Activated B cell treated with CpG ODN at 0.5 μM for 24 hours (primary cell): Measurements from ENCODE around the gene GALNT10. TPM values are rescaled to one million over a fixed set of nuclear protein-coding genes. Genes with fewer than 3 reads are reported as not detected.

Experiments used
- ATAC-seq: fragments of 200-7000 bp; cut with Tn5 transposase; one replicate; pipeline ENCODE4 v1.10.0; 2021; ENCODE audit warnings: low read depth, mild to moderate bottlenecking, moderate library complexity
- CTCF ChIA-PET: fragments of 350-600 bp; sonication (Branson Sonifier 250); formaldehyde crosslinking; loops from one replicate; lab custom pipeline; 2021; ENCODE audit warnings: antibody characterized with exemption; lab: Charles Lee
- POLR2A ChIA-PET: fragments of 350-600 bp; sonication (Branson Sonifier 250); formaldehyde crosslinking; loops from one replicate; lab custom pipeline; 2021; ENCODE audit warnings: antibody characterized with exemption; lab: Charles Lee
- DNase-seq: peaks from one replicate; pipeline ENCODE4 v3.0.0; 2022
- H3K27ac Mint-ChIP-seq: one replicate; pipeline ENCODE4 v1.8.0; 2020; ENCODE audit warnings: mixed read lengths
- H3K27me3 Mint-ChIP-seq: one replicate; pipeline ENCODE4 v1.8.0; 2021; ENCODE audit warnings: mixed read lengths
- H3K36me3 Mint-ChIP-seq: one replicate; pipeline ENCODE4 v1.8.0; 2021; ENCODE audit warnings: low read depth, mixed read lengths
- H3K4me1 Mint-ChIP-seq: one replicate; pipeline ENCODE4 v1.8.0; 2021; ENCODE audit warnings: mixed read lengths
- H3K4me3 Mint-ChIP-seq: one replicate; pipeline ENCODE4 v1.8.0; 2020; ENCODE audit warnings: mild to moderate bottlenecking, mixed read lengths
- H3K9me3 Mint-ChIP-seq: one replicate; pipeline ENCODE4 v1.8.0; 2020; ENCODE audit warnings: mixed read lengths
- CTCF ChIP-seq: fragments of 200-600 bp; IDR thresholded peaks from one replicate; pipeline ENCODE4 v1.8.0; 2022; ENCODE audit warnings: antibody characterized with exemption, mild to moderate bottlenecking
- intact Hi-C: fragments of 100-400 bp; cut with micrococcal nuclease; formaldehyde crosslinking; loops from one replicate; pipeline ENCODE4 v1.15.1; 2024
- total RNA-seq: library from RNA; stranded (reverse); gene quantifications from 2 replicates; pipeline ENCODE4 v1.2.3, GENCODE V29; 2022

The GALNT10 gene
- total RNA-seq, 1 donor from 2014 or later = 41.5 TPM

- ATAC-seq (no peak), DNase-seq (no peak)
- no peak overlapping the region for H3K4me3 Mint-ChIP-seq
- H3K27me3 Mint-ChIP-seq = no peaks in the 10 kb centered on the region
- TF ChIP-seq CTCF = no peak
- ChIA-PET POLR2A (no interaction called here), CTCF (no interaction called here)
- intact Hi-C loops = no loop called here
- H3K9me3 Mint-ChIP-seq = no peaks in the 10 kb centered on the region
- H3K4me1 Mint-ChIP-seq = peaks cover 27% of the 10 kb centered on the region
- peaks cover 13% of the 10 kb centered on the region for H3K36me3 Mint-ChIP-seq
- H3K27ac Mint-ChIP-seq = no peak overlapping the region
Measured at GRCh38 chr5:154260224-154260927, 69.8 kb downstream of the GALNT10 start.

- no peak overlapping the region for H3K27ac Mint-ChIP-seq
- POLR2A ChIA-PET = no interaction called here
- DNase-seq (no peak), ATAC-seq (no peak)
- peaks cover 16% of the 10 kb centered on the region for H3K36me3 Mint-ChIP-seq
- H3K27me3 Mint-ChIP-seq = no peaks in the 10 kb centered on the region
- H3K9me3 Mint-ChIP-seq = no peaks in the 10 kb centered on the region
- H3K4me3 Mint-ChIP-seq = no peak overlapping the region
- CTCF ChIA-PET = no interaction called here
- H3K4me1 Mint-ChIP-seq = peaks cover 22% of the 10 kb centered on the region
- no peak for TF ChIP-seq CTCF
- intact Hi-C loops = no loop called here
Measured at GRCh38 chr5:154262342-154262741, 71.8 kb downstream of the GALNT10 start.

GRCh38 chr5:154264549-154265196 lies 74.1 kb downstream of the GALNT10 start:
- DNase-seq = no peak
- CTCF ChIA-PET = no interaction called here
- Mint-ChIP-seq H3K27ac (no peak overlapping the region), H3K4me3 (no peak overlapping the region), H3K9me3 (no peaks in the 10 kb centered on the region), H3K36me3 (peaks cover 15% of the 10 kb centered on the region), H3K4me1 (peaks cover 10% of the 10 kb centered on the region), H3K27me3 (no peaks in the 10 kb centered on the region)
- POLR2A ChIA-PET = no interaction called here
- ATAC-seq = no peak
- no peak for TF ChIP-seq CTCF
- intact Hi-C loops = no loop called here

GRCh38 chr5:154265197-154265773 lies 74.8 kb downstream of the GALNT10 start:
- ATAC-seq (no peak), DNase-seq (no peak)
- no peak for TF ChIP-seq CTCF
- H3K9me3 Mint-ChIP-seq = no peaks in the 10 kb centered on the region
- intact Hi-C loops = no loop called here
- no peak overlapping the region for H3K27ac Mint-ChIP-seq
- H3K4me1 Mint-ChIP-seq = peaks cover 4% of the 10 kb centered on the region
- ChIA-PET CTCF (no interaction called here), POLR2A (no interaction called here)
- no peaks in the 10 kb centered on the region for H3K27me3 Mint-ChIP-seq
- peaks cover 15% of the 10 kb centered on the region for H3K36me3 Mint-ChIP-seq
- no peak overlapping the region for H3K4me3 Mint-ChIP-seq

GRCh38 chr5:154267516-154267915 lies 77.0 kb downstream of the GALNT10 start:
- Mint-ChIP-seq H3K9me3 (no peaks in the 10 kb centered on the region), H3K36me3 (peaks cover 14% of the 10 kb centered on the region), H3K4me1 (peaks cover 12% of the 10 kb centered on the region), H3K4me3 (no peak overlapping the region), H3K27me3 (no peaks in the 10 kb centered on the region), H3K27ac (no peak overlapping the region)
- intact Hi-C loops = no loop called here
- ChIA-PET POLR2A (no interaction called here), CTCF (no interaction called here)
- TF ChIP-seq CTCF = no peak
- ATAC-seq = no peak
- no peak for DNase-seq
